ENCODE measurements around the gene ZNF90. TPM values are rescaled to one million over a fixed set of nuclear protein-coding genes. Genes with fewer than 3 reads are reported as not detected.

ZNF90 gene
- total and polyA plus RNA-seq, 2 of the 4 experiments (the other 2 are of a cell fraction), result 0.36 to 0.38 TPM

DNA sequence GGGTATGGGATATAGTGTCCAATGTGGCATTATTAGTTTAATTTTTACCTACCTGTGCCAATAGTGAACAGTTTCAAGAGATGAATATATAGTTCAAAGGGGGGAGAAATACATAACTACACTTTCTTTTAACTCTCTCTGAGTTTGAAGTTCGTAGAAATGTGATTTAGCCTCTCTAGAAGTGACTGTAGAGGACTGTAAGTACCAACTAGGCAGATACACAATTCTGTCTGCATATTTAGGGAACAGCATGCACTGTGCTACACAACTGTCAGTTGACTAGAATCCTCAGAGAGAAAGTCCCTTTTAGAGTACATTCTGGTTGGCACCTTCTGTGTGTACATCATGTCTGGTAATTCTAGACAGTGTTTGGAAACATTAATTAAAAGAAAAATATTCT, 17.5 kb upstream of the ZNF90 start:
- ATAC-seq (ENCODE audit: low read depth), result no peak

More for the DNA sequence above, 17.5 kb upstream of the ZNF90 start:
- no peak overlapping the region for H2BK5ac ChIP-seq (ENCODE audit: low read depth, low read length, poor library complexity, severe bottlenecking)
- no peak for DNase-seq
- no peak overlapping the region for H2AK5ac ChIP-seq (ENCODE audit: low read depth, low read length)
- H3K14ac ChIP-seq (replicated peaks; ENCODE audit: low read depth, low read length), result no peak overlapping the region
- H3K36me3 ChIP-seq (ENCODE audit: control insufficient read depth, insufficient read depth, low read length), result no peaks in the 10 kb centered on the region
- no peak overlapping the region for H2BK120ac ChIP-seq (ENCODE audit: low read depth, low read length)
- H3K4me3 ChIP-seq (ENCODE audit: insufficient read depth, low read depth, low read length), result no peak overlapping the region
- dilution Hi-C loops (cut with HindIII; ENCODE audit: low sequenced_read_pairs, unreplicated experiment), result no loop called here
- no peaks in the 10 kb centered on the region for H3K27me3 ChIP-seq (ENCODE audit: control insufficient read depth, insufficient read depth, low read length)
- no peak overlapping the region for H3K27ac ChIP-seq (ENCODE audit: insufficient read depth, low read length)
- H3K9me1 ChIP-seq (ENCODE audit: insufficient read depth, low read length), result no peaks in the 10 kb centered on the region
- H3K9ac ChIP-seq (ENCODE audit: low read depth, low read length), result no peak overlapping the region
- H3K79me1 ChIP-seq (ENCODE audit: low read depth in 1 of 2, low read length in 2 of 2), result no peaks in the 10 kb centered on the region
- H4K8ac ChIP-seq (ENCODE audit: low read depth in 2 of 2, low read length in 2 of 2), result no peak overlapping the region
- ChIA-PET CTCF (no interaction called here), POLR2A (ENCODE audit: unreplicated experiment) (no interaction called here)
- H4K5ac ChIP-seq (ENCODE audit: low read depth, low read length), result no peak overlapping the region
- in situ Hi-C loops (cut with MboI; ENCODE audit: low sequenced_read_pairs), result no loop called here
- no peak overlapping the region for H3K56ac ChIP-seq (ENCODE audit: extremely low read depth, insufficient read depth, low read length)
- no peaks in the 10 kb centered on the region for H3K9me3 ChIP-seq (ENCODE audit: control insufficient read depth, insufficient read depth, low read length)
- H2AFZ ChIP-seq (replicated peaks; ENCODE audit: low read length, poor library complexity), result no peak overlapping the region
- H2BK20ac ChIP-seq (ENCODE audit: low read depth, low read length), result no peak overlapping the region
- H4K91ac ChIP-seq (ENCODE audit: insufficient read depth, low read depth, low read length), result no peak overlapping the region
- BruUV-seq (replicated peaks), result no TSS peak
- H3K4me1 ChIP-seq (ENCODE audit: control insufficient read depth, insufficient read depth, low read length), result no peaks in the 10 kb centered on the region
- H2AK9ac ChIP-seq (replicated peaks; ENCODE audit: low read depth, low read length, poor library complexity), result no peak overlapping the region
- no peak overlapping the region for H3K18ac ChIP-seq (ENCODE audit: low read depth, low read length)
- H3K23ac ChIP-seq (ENCODE audit: low read depth, low read length), result no peak overlapping the region
- intact Hi-C loops (cut with micrococcal nuclease), result no loop called here
- no peak overlapping the region for H2BK15ac ChIP-seq (ENCODE audit: low read depth, low read length)
- H3K4ac ChIP-seq (ENCODE audit: low read depth, low read length), result no peak overlapping the region
- H4K20me1 ChIP-seq (ENCODE audit: insufficient read depth, low read length), result no peaks in the 10 kb centered on the region
- H3K4me2 ChIP-seq (ENCODE audit: low read depth, low read length), result no peak overlapping the region
- TF ChIP-seq NFE2L2 (IDR thresholded peaks at IDR 0.05; ENCODE audit: low read depth, low read length), result no peak
- TF ChIP-seq CEBPB (IDR thresholded peaks at IDR 0.05; ENCODE audit: low read depth, low read length), result no peak
- no peak for TF ChIP-seq POLR2A (IDR thresholded peaks at IDR 0.05; ENCODE audit: low read depth, low read length)
- no peak for TF ChIP-seq FOS (IDR thresholded peaks at IDR 0.05; ENCODE audit: low read depth, low read length)
- no peak for TF ChIP-seq SMC3 (IDR thresholded peaks at IDR 0.05; ENCODE audit: low read depth, low read length)
- TF ChIP-seq RAD21 (IDR thresholded peaks at IDR 0.05; ENCODE audit: low read length), result no peak
- no peak for TF ChIP-seq RCOR1 (IDR thresholded peaks at IDR 0.05; ENCODE audit: insufficient replicate concordance, low read length)
- no peak for TF ChIP-seq MXI1 (IDR thresholded peaks at IDR 0.05; ENCODE audit: borderline replicate concordance, low read depth, low read length)
- TF ChIP-seq RFX5 (IDR thresholded peaks at IDR 0.05; ENCODE audit: low read depth, low read length), result no peak
- no peak for TF ChIP-seq CHD1 (IDR thresholded peaks at IDR 0.05; ENCODE audit: low read depth, low read length)
- TF ChIP-seq MAFK (IDR thresholded peaks at IDR 0.05; ENCODE audit: low read depth, low read length), result no peak
- TF ChIP-seq BHLHE40 (IDR thresholded peaks at IDR 0.05; ENCODE audit: low read depth, low read length), result no peak
- TF ChIP-seq, protein P1, sequence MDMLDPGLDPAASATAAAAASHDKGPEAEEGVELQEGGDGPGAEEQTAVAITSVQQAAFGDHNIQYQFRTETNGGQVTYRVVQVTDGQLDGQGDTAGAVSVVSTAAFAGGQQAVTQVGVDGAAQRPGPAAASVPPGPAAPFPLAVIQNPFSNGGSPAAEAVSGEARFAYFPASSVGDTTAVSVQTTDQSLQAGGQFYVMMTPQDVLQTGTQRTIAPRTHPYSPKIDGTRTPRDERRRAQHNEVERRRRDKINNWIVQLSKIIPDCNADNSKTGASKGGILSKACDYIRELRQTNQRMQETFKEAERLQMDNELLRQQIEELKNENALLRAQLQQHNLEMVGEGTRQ (IDR thresholded peaks at IDR 0.05; ENCODE audit: low read depth, low read length), result no peak
- TF ChIP-seq, protein P2, sequence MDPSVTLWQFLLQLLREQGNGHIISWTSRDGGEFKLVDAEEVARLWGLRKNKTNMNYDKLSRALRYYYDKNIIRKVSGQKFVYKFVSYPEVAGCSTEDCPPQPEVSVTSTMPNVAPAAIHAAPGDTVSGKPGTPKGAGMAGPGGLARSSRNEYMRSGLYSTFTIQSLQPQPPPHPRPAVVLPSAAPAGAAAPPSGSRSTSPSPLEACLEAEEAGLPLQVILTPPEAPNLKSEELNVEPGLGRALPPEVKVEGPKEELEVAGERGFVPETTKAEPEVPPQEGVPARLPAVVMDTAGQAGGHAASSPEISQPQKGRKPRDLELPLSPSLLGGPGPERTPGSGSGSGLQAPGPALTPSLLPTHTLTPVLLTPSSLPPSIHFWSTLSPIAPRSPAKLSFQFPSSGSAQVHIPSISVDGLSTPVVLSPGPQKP (IDR thresholded peaks at IDR 0.05; ENCODE audit: borderline replicate concordance, low read depth, low read length), result no peak
- TF ChIP-seq MAZ (IDR thresholded peaks at IDR 0.05; ENCODE audit: borderline replicate concordance, low read depth, low read length), result no peak
- no CpG with 5 or more reads among the region's 1 CpG for WGBS, 2 experiments (ENCODE audit: extremely low coverage in 2 of 2, insufficient read length in 1 of 2)
